RWPE2 (cell line): ENCODE data around the gene CMSS1.
A peak's percentile ranks its signal among the peaks of the same experiment; 100 is the strongest.

Source experiments
- ATAC-seq: fragments of 200-7000 bp; cut with Tn5 transposase; 3 replicates; pipeline ENCODE4 v1.9.1; 2021; ENCODE audit warnings: low read depth
- DNase-seq: peaks from one replicate; pipeline ENCODE4 v3.0.0-alpha.2; 2020; ENCODE audit warnings: low spot score
- H3K27ac ChIP-seq: fragments of 450-650 bp; 2 replicates; pipeline ENCODE4 v1.5.1; 2017; ENCODE audit warnings: mild to moderate bottlenecking; ENCODE audit not compliant: poor library complexity, severe bottlenecking
- H3K27me3 ChIP-seq: fragments of 250-450 bp; sonication (Bioruptor Pico); 2 replicates; pipeline ENCODE4 v1.5.1; 2021; ENCODE audit warnings: mild to moderate bottlenecking, moderate library complexity; ENCODE audit not compliant: insufficient read depth, poor library complexity, severe bottlenecking
- H3K36me3 ChIP-seq: fragments of 250-450 bp; sonication (Bioruptor Pico); 2 replicates; pipeline ENCODE4 v1.5.1; 2020; ENCODE audit warnings: low read depth, mild to moderate bottlenecking, moderate library complexity
- H3K4me1 ChIP-seq: fragments of 250-450 bp; sonication (Bioruptor Pico); 2 replicates; pipeline ENCODE4 v1.5.1; 2021; ENCODE audit warnings: mild to moderate bottlenecking, moderate library complexity; ENCODE audit not compliant: insufficient read depth, poor library complexity, severe bottlenecking
- H3K4me3 ChIP-seq: fragments of 250-450 bp; sonication (Bioruptor Pico); 2 replicates; pipeline ENCODE4 v1.5.1; 2021; ENCODE audit warnings: mild to moderate bottlenecking, moderate library complexity; ENCODE audit not compliant: severe bottlenecking
- H3K9me3 ChIP-seq: fragments of 250-450 bp; sonication (Bioruptor Pico); 2 replicates; pipeline ENCODE4 v1.5.1; 2021; ENCODE audit warnings: mild to moderate bottlenecking, moderate library complexity; ENCODE audit not compliant: severe bottlenecking
- TF ChIP-seq, protein P1 (sequence below): fragments of 450-650 bp; IDR thresholded peaks from one replicate; pipeline ENCODE4 v1.5.1; 2017; ENCODE audit warnings: mild to moderate bottlenecking, moderate library complexity; ENCODE audit not compliant: poor library complexity, severe bottlenecking

CMSS1 gene

DNA sequence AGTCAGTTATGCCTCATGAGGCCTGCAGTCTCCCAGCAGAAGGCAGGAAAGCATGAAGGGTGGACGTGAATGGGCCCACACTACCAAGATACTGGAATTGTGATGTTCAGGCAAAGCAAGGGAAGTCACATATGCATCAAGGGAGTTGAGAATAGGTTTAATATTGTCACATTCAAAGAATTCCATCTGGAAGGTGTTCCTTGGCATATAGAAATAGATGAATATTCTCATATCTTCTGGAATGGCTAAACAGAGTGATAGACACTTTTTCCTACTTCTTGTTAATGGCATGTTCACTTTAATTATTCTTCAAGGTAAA is 103.7 kb downstream of the CMSS1 start:
- H3K27ac ChIP-seq, result no peak overlapping the region
- peaks cover 20% of the 10 kb centered on the region for H3K4me1 ChIP-seq

DNA sequence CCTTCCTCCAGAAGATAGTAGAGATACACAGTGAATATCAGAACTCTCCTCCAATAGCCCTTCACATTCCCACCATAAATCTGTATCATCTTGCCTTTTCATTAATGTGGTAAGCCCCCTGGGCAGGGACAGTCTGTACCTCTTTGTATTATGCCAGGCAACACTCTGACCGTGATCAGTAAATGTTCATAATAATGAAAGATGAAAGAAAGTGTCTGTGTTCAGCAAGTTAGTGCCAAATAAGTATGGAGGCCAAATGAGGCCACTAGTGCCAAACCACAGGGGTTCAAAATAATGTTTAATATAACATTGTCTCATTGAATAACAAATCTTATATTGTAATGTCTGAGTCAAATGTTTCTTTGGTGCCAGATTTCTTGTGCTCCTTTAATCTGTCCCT is 104.3 kb downstream of the CMSS1 start:
- no peak overlapping the region for H3K27ac ChIP-seq
- DNase-seq, result no peak
- ATAC-seq, result no peak
- TF ChIP-seq, protein P1, sequence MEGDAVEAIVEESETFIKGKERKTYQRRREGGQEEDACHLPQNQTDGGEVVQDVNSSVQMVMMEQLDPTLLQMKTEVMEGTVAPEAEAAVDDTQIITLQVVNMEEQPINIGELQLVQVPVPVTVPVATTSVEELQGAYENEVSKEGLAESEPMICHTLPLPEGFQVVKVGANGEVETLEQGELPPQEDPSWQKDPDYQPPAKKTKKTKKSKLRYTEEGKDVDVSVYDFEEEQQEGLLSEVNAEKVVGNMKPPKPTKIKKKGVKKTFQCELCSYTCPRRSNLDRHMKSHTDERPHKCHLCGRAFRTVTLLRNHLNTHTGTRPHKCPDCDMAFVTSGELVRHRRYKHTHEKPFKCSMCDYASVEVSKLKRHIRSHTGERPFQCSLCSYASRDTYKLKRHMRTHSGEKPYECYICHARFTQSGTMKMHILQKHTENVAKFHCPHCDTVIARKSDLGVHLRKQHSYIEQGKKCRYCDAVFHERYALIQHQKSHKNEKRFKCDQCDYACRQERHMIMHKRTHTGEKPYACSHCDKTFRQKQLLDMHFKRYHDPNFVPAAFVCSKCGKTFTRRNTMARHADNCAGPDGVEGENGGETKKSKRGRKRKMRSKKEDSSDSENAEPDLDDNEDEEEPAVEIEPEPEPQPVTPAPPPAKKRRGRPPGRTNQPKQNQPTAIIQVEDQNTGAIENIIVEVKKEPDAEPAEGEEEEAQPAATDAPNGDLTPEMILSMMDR, result no peak
- H3K36me3 ChIP-seq, result no peaks in the 10 kb centered on the region
- H3K27me3 ChIP-seq, result no peaks in the 10 kb centered on the region
- peaks cover 20% of the 10 kb centered on the region for H3K4me1 ChIP-seq
- no peaks in the 10 kb centered on the region for H3K9me3 ChIP-seq
- H3K4me3 ChIP-seq, result no peak overlapping the region

More for the DNA sequence above, 103.7 kb downstream of the CMSS1 start:
- TF ChIP-seq, protein P1, result no peak
- H3K4me3 ChIP-seq, result no peak overlapping the region
- DNase-seq (no peak), ATAC-seq (no peak)
- H3K36me3 ChIP-seq, result no peaks in the 10 kb centered on the region
- no peaks in the 10 kb centered on the region for H3K27me3 ChIP-seq
- no peaks in the 10 kb centered on the region for H3K9me3 ChIP-seq

DNA sequence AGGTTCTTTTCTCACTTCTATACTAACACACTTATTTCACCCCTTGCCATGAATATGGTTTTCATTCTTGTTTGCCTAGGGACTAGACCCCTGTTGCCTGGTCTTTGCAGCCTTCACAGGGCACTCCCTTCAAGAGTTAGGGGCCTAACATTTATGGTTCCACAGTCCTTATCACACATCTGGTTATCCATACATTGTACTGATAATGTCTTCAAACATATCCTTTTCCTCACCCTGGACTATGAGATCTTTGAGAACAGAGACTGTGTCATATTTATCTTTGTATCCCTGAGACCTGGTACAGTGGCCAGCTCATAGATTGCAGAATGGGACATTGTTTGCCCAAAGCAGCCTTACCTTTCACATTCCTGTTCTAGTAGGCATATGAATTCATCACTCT is 106.2 kb downstream of the CMSS1 start:
- no peak for ATAC-seq
- H3K27ac ChIP-seq, result no peak overlapping the region
- H3K27me3 ChIP-seq, result no peaks in the 10 kb centered on the region
- H3K4me3 ChIP-seq, result no peak overlapping the region
- peaks cover 20% of the 10 kb centered on the region for H3K4me1 ChIP-seq
- no peaks in the 10 kb centered on the region for H3K36me3 ChIP-seq
- TF ChIP-seq, protein P1, result no peak
- H3K9me3 ChIP-seq, result no peaks in the 10 kb centered on the region
- no peak for DNase-seq

DNA sequence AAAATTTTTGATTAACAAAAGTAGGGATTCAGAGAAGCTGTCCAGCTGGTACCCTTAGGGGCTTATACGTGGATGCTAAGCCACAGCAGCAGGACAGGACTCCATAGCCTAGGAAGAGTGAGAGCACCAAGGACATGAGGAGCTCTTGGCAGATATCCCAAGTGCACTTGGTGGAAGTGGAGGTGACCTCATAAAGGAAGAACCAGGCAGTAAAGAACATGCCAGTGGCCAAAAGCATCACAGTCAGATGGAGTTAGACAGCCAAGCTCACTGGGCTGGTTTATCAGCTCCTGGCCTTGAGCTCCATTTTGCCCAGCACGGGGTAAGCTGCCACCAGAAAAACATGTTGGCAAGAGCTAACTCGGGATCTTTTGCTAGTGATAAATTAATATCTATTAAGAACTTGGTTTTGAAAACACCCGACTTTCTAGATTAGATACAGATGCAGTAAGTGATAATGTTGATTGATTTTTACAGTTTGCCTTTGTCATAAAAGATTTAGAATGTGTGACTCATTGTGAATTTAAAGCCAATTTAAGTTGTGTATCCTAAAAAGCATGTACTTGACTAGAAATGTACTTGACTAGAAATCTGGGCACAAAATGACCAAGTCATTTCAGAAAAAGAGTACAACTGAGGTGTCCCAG is 108.0 kb downstream of the CMSS1 start:
- Histone ChIP-seq H3K27me3 (no peaks in the 10 kb centered on the region), H3K36me3 (no peaks in the 10 kb centered on the region), H3K4me1 (peaks cover 22% of the 10 kb centered on the region), H3K9me3 (no peaks in the 10 kb centered on the region), H3K27ac (peak overlapping the region; percentile 1), H3K4me3 (no peak overlapping the region)
- TF ChIP-seq, protein P1, result no peak
- peak; percentile 52; the same call in 2 of the 3 replicates for ATAC-seq
- DNase-seq, result no peak

DNA sequence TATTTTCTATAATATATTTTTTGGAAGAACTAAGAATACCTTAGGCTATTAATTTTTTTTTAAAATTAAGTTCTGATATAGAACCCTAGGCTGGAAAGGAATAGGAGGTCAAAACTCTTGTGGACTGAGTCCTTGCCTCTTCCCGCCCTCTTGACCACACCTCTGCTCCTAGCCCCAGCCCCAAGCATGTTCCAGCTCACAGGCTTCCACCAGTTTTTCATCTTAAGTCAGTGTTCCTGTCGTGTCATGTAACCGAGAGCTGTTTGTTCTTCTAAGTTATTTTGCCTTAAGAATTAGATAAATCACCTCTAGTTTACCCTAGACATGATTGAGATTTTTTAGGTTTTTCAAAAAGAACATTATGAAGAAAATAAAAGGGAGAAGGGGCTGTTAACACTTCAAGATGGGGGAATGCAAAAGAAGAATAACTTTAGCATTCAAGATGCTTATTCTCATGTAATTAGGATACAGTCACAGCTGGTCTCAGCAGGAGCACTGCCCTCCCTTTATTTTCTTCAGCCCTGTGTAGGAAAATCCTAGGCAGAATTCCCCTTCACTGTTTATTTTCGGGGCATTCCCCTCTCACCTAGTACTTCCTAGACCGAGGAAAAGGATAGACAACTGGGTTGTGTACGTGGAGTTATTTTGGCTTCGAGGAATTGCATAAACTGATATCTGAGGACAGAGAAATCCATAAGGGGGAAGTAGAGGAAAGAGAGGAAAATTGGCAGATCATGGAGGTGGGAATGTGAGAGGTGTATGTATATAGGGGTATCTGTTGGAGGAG is 110.2 kb downstream of the CMSS1 start:
- ATAC-seq, result no peak

More for the DNA sequence above, 110.2 kb downstream of the CMSS1 start:
- Histone ChIP-seq H3K4me3 (no peak overlapping the region), H3K4me1 (peaks cover 20% of the 10 kb centered on the region), H3K27me3 (no peaks in the 10 kb centered on the region), H3K9me3 (no peaks in the 10 kb centered on the region), H3K27ac (no peak overlapping the region), H3K36me3 (no peaks in the 10 kb centered on the region)
- TF ChIP-seq, protein P1, result no peak
- no peak for DNase-seq
